ES-I3 (cell line): ENCODE data around the gene MYEOV.

ENCODE experiments used
- H3K36me3 ChIP-seq: 2 replicates; pipeline ENCODE4 v1.6.1; 2013; ENCODE audit warnings: mild to moderate bottlenecking, low read length, control low read depth, moderate library complexity; ENCODE audit not compliant: insufficient read depth
- H3K4me1 ChIP-seq: 2 replicates; pipeline ENCODE4 v1.6.1; 2013; ENCODE audit warnings: mild to moderate bottlenecking, control low read depth, low read length; ENCODE audit not compliant: insufficient read depth
- H3K9ac ChIP-seq: 2 replicates; pipeline ENCODE4 v1.6.1; 2013; ENCODE audit warnings: low read depth, mild to moderate bottlenecking, low read length, moderate library complexity
- H3K9me3 ChIP-seq: 2 replicates; pipeline ENCODE4 v1.6.1; 2013; ENCODE audit warnings: mild to moderate bottlenecking, low read length, moderate library complexity; ENCODE audit not compliant: control insufficient read depth, insufficient read depth

MYEOV gene

DNA sequence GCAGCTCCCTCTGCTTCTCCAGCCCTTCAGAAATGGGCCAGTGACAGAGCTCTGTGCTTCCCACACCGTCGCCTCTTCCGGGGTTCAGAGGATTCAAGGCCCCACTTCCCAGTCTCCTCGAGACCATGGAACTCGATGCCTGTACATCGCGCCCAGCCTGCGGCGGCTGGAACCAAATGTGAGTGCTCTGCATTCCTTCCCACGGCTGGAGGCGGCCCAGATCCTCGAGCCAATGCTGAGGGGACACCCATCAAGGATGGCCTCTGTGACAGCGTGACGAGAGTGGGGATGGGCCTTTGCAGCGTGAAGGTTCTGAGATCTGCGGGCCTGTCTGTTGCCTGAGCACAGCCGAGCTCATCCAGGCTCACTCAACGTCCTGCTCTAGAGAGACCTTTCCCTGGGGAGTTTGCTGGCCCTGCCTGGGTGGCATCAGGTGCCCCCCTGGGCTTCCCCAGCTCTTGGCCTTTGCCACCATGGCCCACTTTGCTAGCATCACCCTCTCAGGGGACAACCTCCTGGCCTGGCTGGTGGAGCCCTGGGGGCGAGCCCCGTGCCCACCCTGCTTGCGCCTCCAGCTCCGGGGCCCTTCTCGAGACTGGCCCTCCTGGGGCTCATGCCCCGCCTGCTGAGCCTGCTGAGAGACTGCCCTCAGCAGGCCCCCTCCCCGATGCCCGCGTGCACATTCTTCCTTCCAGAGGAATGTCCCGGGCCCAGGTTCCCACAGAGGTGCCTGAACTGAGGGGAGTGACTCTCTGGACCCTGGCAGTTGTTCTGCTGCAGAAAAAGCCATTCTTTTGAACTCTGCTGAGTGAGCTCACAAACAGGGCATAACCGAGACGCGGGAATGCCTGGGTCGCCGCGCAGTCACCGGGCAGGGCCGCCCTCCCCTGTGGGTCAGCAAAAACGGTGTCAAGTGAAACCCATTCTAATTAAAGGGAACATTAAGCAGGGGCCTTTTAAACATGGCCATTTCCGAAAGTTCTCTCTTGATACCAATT is 7.3 kb upstream of the MYEOV start:
- 0 out of 2 replicates have a peak overlapping the region, but pooled peaks have one; percentile 4 for H3K9ac ChIP-seq
- H3K36me3 ChIP-seq, result no peaks in the 10 kb centered on the region
- H3K9me3 ChIP-seq, result no peaks in the 10 kb centered on the region
- peaks cover 12% of the 10 kb centered on the region; the same call in 1 of the 2 replicates for H3K4me1 ChIP-seq

DNA sequence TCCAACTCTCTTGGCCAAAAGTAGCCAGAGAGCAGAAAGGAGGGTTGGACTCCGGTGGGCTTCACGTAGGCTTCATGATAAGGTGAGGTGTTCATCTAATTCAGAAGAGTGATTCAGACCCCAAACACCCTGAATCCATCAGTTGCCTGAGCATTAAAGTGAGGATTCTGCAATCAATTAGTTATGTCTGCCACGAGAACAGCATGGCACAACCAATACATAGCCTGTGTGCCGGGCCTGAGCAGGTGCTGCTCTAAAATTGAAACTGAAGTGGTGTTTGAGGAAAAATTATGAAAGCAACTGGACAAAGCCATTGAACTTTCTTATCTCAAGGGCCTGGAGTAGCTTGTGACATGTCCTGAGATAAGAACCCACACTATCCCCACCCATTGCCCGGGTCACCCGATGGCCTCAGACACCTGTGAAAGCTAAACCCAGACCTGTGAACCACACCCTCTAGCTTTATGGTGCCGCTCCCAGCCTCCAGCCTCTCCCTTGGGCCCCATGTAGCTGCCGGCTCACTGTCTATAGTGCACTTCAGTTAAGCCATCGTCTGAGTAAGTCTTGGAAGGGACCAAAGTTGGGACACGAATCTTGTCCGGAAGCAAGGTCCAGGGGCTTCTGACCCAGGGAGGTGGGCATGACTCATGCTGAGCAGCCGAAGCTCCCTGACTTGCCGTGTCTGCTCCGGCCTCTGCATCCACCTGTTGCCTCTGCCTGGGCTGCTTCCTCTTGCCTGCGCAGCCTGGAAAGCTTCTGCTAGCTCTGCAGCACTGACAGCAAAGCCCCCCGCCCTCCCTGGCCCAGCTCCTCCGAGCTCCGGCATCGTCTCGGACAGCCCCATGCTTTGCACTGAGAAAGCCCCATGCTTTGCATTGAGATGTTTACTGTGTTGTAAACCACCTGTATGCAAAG is 5.7 kb upstream of the MYEOV start:
- Histone ChIP-seq H3K9me3 (no peaks in the 10 kb centered on the region), H3K4me1 (peaks cover 16% of the 10 kb centered on the region; the same call in 1 of the 2 replicates), H3K9ac (no peak overlapping the region), H3K36me3 (no peaks in the 10 kb centered on the region)

DNA sequence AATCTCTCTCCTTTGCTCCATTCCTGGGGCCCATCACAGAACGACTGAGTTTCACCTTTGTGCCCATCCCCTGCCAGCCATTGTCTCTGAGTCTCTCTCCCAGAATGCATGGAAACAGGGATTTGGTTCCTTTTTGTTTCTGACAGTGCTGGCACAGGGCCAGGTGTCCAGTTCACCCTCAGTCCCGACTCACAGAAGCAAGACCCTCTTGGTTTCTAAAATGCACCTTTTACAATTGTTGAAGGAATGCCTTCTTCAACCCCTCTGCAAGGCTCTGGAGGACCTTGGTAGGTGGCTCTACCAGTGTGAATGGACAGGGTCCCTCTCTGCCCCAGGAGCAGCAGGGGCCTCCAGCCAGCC is 5.1 kb upstream of the MYEOV start:
- no peak overlapping the region for H3K9ac ChIP-seq
- no peaks in the 10 kb centered on the region for H3K36me3 ChIP-seq
- peaks cover 21% of the 10 kb centered on the region; the same call in 1 of the 2 replicates for H3K4me1 ChIP-seq
- H3K9me3 ChIP-seq, result no peaks in the 10 kb centered on the region

DNA sequence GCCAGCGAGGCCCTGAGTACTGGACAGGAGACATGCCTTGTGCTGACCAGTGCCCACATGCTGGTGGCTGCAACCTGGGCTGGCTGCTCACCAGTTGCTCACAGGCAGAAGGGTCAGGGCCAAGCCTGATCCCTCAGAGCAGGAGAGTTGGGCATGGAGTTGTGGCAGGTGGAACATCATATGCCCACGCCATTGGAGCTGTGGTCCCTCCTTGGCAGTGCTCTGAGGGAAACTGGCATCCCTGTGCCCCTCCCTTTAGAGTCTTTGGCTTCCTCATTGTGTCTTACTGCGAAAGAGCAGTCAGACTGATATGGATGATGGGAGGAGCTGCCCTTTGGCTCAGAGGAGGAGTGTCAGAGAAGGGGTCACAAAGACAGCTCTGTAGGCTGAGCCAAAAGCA is 3.1 kb upstream of the MYEOV start:
- Histone ChIP-seq H3K4me1 (peaks cover 24% of the 10 kb centered on the region; the same call in 1 of the 2 replicates), H3K9me3 (no peaks in the 10 kb centered on the region), H3K9ac (no peak overlapping the region), H3K36me3 (no peaks in the 10 kb centered on the region)

DNA sequence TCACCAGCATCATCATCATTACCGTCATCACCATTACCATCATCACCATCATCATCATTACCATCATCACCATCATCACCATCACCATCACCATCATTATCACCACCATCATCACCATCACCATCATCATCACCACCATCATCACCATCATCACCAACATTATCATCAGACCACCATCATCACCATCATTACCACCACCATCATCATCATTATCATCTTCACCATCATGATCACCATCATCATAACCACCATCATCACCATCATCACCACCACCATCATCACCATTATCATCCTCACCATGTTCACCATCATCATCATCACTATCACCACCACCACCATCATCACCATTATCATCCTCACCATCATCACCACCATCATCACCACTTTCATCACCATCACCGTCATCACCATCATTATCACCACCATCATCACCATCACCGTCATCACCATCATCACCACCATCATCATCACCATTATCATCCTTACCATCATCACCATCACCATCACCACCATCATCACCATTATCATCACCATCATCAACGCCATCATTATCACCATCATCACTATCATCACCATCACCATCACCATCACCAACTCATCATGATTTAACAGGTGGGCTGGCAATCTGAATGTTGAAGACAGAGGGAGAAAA is 2.4 kb upstream of the MYEOV start:
- Histone ChIP-seq H3K4me1 (peaks cover 23% of the 10 kb centered on the region; the same call in 1 of the 2 replicates), H3K9me3 (no peaks in the 10 kb centered on the region), H3K36me3 (no peaks in the 10 kb centered on the region), H3K9ac (no peak overlapping the region)

DNA sequence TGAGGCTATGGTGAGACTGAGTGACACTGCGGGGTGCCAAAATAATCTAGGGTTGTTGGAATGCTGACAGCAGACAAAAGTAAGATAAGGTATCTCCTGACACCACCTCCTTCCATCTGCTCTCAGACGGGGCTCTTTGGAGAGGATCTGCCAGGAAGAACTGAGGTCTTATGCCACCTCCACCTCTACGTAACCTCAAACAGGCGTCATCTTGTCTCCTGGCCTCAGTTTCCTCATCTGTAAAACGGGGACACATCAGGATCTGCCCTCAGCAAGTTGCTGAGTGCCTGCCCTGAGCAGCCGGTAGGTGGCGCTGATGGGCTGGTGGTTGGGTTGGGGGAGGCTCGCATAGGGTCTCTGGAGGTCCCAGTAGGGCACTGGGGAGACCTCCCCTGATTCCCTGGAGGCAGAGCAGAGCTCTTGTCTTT is 1.7 kb upstream of the MYEOV start:
- Histone ChIP-seq H3K36me3 (no peaks in the 10 kb centered on the region), H3K4me1 (peaks cover 17% of the 10 kb centered on the region; the same call in 1 of the 2 replicates), H3K9me3 (no peaks in the 10 kb centered on the region), H3K9ac (no peak overlapping the region)

DNA sequence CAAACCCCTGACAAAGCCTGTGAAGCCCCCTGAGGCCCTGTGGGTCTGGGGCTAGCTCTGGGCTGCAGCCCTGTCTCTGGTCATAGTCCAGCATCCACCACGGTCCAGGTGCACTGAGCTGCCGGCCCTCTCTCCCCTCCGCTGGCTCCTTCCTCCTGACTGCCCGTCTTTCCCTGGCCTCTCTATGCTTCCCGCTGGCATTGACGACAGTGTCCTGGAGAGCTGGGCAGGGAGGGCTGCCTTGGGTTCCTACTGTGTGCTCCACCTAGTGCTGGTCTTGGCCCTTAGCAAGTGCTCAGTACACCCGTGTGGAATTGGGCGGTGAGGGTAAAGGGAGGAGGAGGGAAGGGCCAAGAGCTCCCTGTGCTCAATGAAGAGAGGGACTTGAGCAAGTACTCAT is 868 bp upstream of the MYEOV start:
- H3K36me3 ChIP-seq, result no peaks in the 10 kb centered on the region
- H3K9me3 ChIP-seq, result no peaks in the 10 kb centered on the region
- H3K4me1 ChIP-seq, result peaks cover 18% of the 10 kb centered on the region; the same call in 1 of the 2 replicates
- H3K9ac ChIP-seq, result no peak overlapping the region

DNA sequence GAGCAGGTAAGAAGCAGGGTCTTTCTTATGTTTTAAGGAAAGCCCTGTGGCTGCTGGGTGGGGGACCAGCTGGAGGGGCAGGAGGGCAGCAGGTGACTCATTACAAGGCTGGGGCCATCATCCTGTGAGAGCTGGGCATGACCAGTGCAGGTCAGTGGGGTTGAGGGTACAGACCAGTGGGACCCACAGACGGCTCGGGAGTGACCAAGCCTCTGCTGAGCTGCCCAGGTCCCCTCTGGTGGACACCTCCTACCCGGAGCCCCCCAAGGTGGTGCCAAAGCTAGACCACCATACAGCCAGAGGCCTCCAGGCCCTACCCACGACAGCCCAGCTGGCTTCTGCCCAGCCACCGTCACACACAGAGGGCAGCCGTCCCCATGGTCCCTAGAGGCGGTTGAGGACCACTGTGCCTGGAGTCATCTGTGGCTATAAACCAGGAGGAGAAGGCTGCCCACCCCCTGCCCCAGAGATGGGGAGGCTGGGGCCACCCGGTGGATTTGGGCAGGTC is 670 bp downstream of the MYEOV start:
- Histone ChIP-seq H3K36me3 (no peaks in the 10 kb centered on the region), H3K9me3 (no peaks in the 10 kb centered on the region), H3K9ac (peak overlapping the region; percentile 59; the same call in 1 of the 2 replicates), H3K4me1 (peaks cover 27% of the 10 kb centered on the region; the same call in 1 of the 2 replicates)

DNA sequence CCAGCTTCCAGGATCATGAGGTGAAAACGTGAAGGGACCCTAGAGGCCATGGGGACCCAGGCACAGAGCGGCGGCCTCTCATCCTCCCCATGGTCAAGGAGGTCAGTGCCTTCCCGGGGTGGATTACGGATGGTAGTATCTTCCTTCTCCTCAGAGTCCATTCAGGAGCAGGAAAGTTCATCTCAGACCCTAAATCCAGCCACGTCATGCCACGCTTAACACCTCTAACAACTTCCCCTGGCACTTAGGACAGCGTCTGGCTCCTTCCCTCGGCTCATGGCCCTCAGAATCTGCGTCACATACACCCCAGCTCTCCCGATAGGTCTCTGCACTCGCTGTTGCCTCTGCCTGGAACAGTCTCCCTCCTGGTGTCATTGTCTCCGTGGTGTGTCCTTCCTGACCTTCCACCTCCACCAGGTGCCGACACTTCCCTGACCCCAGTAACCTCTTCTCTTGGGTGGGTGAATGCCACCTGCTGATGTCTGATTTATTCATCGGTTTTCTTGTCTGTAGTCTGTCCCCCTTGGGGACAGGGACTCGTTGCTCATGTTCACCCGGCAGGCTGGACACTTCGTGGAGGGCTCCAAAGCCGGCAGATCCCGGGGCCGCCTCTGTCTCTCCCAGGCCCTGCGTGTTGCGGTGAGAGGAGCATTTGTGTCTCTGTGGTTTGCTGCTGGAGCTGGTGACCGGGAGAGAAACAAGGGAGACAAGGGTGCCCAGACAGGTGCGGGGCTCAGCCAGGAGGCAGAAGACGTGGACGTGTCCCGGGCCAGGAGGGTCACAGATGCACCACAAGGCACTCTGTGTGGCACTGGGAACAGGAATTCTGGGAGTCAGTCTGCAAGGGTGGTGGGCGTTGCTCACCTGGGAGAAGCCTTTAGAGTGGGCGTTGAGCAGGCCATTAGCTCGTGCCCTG is 1.4 kb downstream of the MYEOV start:
- H3K9me3 ChIP-seq, result no peaks in the 10 kb centered on the region
- no peaks in the 10 kb centered on the region for H3K36me3 ChIP-seq
- peaks cover 27% of the 10 kb centered on the region; the same call in 1 of the 2 replicates for H3K4me1 ChIP-seq
- peak overlapping the region; percentile 59; the same call in 1 of the 2 replicates for H3K9ac ChIP-seq

DNA sequence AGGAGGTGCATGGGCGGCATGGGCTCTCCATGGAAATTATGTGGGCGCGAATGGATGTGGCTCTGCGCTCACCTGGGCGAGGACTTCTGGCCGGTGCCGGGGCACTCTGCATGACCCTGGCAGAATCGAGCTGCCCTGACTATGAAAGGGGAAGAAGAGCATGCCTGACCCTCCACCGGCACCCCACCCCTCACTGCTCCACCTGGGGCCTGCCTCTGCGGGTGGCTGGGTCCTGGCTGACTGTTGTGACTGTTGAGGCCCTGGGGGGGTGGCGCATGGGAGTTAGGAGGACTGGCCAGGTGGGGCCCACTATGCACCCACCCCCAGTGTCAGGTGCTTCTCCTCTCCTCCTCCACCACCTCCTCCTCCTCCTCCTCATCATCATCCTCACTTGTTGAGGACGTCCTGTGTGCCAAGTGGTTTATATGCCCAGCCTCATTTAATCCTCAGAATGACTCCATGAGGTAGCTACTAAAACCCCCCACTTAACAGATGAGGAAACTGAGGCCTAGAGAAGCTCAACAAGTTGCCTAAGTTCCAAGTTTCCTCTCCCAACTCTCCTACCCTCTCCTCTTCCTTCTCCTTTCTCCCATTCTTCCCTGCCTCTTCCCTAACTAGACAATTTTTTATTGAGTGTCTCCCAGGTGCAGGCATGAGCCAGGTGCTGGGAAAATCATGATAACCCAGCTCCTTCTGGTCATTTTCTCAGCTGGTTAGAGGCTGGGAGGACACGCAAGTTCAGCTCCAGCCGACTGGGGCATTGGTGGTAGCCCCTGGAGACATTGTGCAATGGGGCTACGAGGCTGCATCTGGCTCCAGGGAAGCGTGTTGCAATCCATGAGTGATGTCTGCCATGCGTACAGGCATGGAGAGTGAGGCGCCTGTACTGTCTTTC is 2.3 kb downstream of the MYEOV start:
- Histone ChIP-seq H3K9me3 (no peaks in the 10 kb centered on the region), H3K9ac (no peak overlapping the region), H3K36me3 (no peaks in the 10 kb centered on the region), H3K4me1 (peaks cover 30% of the 10 kb centered on the region; the same call in 1 of the 2 replicates)

DNA sequence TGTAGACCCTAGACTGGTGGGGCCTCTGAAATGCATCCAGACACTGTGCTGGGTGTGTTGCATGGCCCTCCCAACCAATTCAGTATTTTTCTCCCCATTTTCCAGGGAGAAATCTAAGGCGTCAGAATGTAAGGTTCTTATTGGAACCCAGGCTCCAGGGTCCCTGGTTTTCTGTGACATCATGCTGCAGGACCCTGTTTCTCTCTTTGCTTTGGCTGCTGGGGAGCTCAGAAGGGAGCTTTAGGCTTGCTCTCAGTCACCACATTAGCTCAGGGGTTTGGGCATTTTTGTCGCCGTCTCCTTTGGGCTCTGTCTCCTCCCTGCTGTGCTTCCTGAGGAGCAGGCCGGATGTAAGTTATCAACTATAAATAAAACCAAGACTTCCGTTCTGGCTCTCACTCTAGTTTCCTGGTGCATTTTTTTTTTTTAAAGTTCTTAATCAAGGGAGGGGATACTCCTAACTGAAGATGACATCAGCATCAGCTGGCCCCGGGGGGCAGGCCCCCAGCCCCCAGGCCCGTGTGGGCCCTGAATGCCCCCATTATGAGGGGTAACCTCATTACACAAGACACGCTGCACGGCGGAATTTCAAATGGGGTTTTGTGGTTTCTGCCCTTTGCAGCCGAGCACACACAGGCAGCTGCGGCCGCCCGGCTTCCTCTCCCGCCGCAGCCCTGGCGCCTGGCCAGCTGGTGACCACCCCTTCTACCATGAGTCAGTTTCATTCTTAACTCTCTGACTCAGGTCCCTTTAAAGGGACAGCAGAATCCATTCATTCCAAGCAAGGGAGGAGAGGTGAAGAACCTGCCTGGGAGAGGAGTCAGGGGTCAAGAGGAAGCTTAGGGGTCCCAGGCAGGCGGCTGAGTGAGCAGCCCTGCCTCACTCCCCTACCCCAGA is 3.2 kb downstream of the MYEOV start:
- no peaks in the 10 kb centered on the region for H3K36me3 ChIP-seq
- H3K9ac ChIP-seq, result no peak overlapping the region
- no peaks in the 10 kb centered on the region for H3K9me3 ChIP-seq
- peaks cover 39% of the 10 kb centered on the region; the same call in 1 of the 2 replicates for H3K4me1 ChIP-seq
